ENCODE measurements around the gene HES6.

The HES6 gene

GRCh38 chr2:238242731-238243495, 3.1 kb upstream of the HES6 start:
- Histone ChIP-seq H4K20me1 (ENCODE audit: insufficient read depth, low read length) (no peaks in the 10 kb centered on the region), H3K9ac (ENCODE audit: low read length) (no peak overlapping the region), H3K9me3 (replicated peaks; ENCODE audit: insufficient read depth, low read length) (no peaks in the 10 kb centered on the region), H3K4me3 (ENCODE audit: low read length) (no peak overlapping the region), H3K27me3 (replicated peaks; ENCODE audit: insufficient read depth, low read length) (no peaks in the 10 kb centered on the region), H3K79me2 (ENCODE audit: low read length) (peaks cover 7% of the 10 kb centered on the region; the same call in 1 of the 2 replicates), H3K4me2 (ENCODE audit: low read depth, low read length) (no peak overlapping the region), H3K27ac (ENCODE audit: low read length) (no peak overlapping the region), H3K36me3 (replicated peaks; ENCODE audit: insufficient read depth, low read length) (no peaks in the 10 kb centered on the region), H3K9me2 (replicated peaks; ENCODE audit: insufficient read depth, low read length) (no peaks in the 10 kb centered on the region), H2AFZ (ENCODE audit: low read length) (no peak overlapping the region), H3K4me1 (ENCODE audit: low read length) (peaks cover 9% of the 10 kb centered on the region), H3F3A (ENCODE audit: insufficient read depth, low read length) (peaks cover 14% of the 10 kb centered on the region; the same call in 1 of the 2 replicates)
- no peak for DNase-seq
- no peak for TF ChIP-seq CTCF (IDR thresholded peaks at IDR 0.05; ENCODE audit: low read length)
- TF ChIP-seq EZH2 (optimal IDR thresholded peaks at IDR 0.05; ENCODE audit: low read depth, low read length) = no peak
- no peak for TF ChIP-seq EZH2phosphoT487 (IDR thresholded peaks at IDR 0.05; ENCODE audit: low read length)

DNA sequence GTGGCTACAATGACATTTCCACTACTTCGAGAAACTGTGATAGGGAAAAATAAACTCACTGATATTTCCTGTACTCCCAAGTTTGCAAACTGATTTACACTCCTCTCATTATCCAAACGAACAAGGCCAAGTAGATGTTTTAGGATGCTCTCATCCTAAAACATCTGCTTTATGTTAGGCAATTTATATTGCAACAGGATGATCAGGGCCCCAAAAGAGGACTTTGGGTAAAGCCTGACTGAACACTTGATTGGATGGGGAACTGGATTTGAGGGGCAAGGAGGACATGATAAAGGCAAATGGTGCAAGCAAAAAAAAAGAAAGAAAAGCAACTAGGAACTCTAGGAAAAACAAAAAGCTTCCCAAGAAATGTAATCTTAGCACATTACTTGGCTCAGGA, 2.1 kb upstream of the HES6 start:
- Histone ChIP-seq H2AFZ (ENCODE audit: low read length) (no peak overlapping the region), H3K9ac (ENCODE audit: low read length) (no peak overlapping the region)

More for the DNA sequence above, 2.1 kb upstream of the HES6 start:
- TF ChIP-seq EZH2phosphoT487 (IDR thresholded peaks at IDR 0.05; ENCODE audit: low read length) = no peak
- no peak for TF ChIP-seq CTCF (IDR thresholded peaks at IDR 0.05; ENCODE audit: low read length)
- TF ChIP-seq EZH2 (optimal IDR thresholded peaks at IDR 0.05; ENCODE audit: low read depth, low read length) = no peak
- Histone ChIP-seq H3F3A (ENCODE audit: insufficient read depth, low read length) (peaks cover 17% of the 10 kb centered on the region; the same call in 1 of the 2 replicates), H3K27me3 (replicated peaks; ENCODE audit: insufficient read depth, low read length) (no peaks in the 10 kb centered on the region), H3K9me3 (replicated peaks; ENCODE audit: insufficient read depth, low read length) (no peaks in the 10 kb centered on the region), H3K4me3 (ENCODE audit: low read length) (no peak overlapping the region), H3K4me1 (ENCODE audit: low read length) (peaks cover 9% of the 10 kb centered on the region), H4K20me1 (ENCODE audit: insufficient read depth, low read length) (no peaks in the 10 kb centered on the region), H3K36me3 (replicated peaks; ENCODE audit: insufficient read depth, low read length) (no peaks in the 10 kb centered on the region), H3K79me2 (ENCODE audit: low read length) (peaks cover 7% of the 10 kb centered on the region; the same call in 1 of the 2 replicates), H3K27ac (ENCODE audit: low read length) (no peak overlapping the region), H3K4me2 (ENCODE audit: low read depth, low read length) (no peak overlapping the region), H3K9me2 (replicated peaks; ENCODE audit: insufficient read depth, low read length) (no peaks in the 10 kb centered on the region)
- no peak for DNase-seq

All from MM.1S (cell line).